Measurements from ENCODE around the gene EEIG1. TPM values are rescaled to one million over a fixed set of nuclear protein-coding genes. Genes with fewer than 3 reads are reported as not detected.

The EEIG1 gene
- total RNA-seq, 1 donor = 15.5 TPM

DNA sequence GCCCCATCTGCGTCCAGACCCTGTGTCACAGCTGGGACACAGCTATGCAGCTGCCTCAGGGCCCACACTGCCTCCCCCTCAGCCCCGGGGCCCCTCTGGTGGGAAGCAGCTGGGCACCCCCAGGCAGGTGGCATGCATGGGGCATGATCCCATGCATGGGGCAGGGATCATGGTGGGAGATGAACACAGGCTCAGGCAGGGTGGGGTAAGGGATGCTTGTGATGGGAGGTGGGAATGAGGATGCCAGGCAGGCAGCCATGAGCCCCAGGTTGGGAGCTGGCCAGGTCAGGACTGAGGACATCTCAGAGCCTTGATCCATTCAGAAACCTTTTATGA lies 19.7 kb downstream of the EEIG1 start:
- H3K4me3 ChIP-seq (ENCODE audit: low read depth, low read length) = no peak overlapping the region

DNA sequence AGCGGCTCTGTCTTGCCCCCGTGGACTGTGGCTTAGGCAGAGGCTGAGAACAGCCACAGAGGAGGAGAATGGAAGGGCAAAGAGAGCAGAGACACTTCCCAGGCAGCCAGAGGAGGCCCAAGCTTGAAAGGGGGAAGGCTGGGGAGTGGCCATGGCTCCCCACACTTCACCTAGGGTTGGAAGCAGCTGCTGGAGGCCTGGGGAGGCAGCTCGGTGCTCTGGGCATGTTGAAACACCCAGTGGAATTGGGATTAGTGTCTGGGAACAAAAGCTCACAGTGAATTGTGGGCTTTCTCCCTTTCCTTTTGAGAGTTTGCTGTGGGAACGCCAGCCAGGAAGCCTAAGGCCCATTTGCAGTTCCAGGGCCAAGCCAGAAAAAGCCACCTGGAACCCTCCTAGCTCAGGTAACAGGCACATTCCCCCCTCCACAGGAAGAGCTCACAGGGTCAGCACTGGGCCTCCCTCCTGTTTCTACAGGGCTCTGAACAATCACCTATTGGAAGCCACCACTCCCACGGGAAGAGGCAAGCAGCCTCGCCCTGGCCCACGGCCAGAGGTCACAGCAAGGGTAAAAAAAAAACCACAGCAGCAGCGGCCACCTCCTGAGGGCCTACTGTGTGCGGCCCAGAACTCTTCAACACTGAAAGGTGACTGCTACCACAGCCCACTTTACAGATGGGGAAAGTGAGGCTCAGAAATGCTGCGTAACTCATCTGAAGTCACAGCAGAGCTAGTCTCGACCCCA lies 20.2 kb downstream of the EEIG1 start:
- TF ChIP-seq, protein P1, sequence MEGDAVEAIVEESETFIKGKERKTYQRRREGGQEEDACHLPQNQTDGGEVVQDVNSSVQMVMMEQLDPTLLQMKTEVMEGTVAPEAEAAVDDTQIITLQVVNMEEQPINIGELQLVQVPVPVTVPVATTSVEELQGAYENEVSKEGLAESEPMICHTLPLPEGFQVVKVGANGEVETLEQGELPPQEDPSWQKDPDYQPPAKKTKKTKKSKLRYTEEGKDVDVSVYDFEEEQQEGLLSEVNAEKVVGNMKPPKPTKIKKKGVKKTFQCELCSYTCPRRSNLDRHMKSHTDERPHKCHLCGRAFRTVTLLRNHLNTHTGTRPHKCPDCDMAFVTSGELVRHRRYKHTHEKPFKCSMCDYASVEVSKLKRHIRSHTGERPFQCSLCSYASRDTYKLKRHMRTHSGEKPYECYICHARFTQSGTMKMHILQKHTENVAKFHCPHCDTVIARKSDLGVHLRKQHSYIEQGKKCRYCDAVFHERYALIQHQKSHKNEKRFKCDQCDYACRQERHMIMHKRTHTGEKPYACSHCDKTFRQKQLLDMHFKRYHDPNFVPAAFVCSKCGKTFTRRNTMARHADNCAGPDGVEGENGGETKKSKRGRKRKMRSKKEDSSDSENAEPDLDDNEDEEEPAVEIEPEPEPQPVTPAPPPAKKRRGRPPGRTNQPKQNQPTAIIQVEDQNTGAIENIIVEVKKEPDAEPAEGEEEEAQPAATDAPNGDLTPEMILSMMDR (IDR thresholded peaks at IDR 0.05; ENCODE audit: insufficient read depth, low read depth, low read length) = no peak
- peak; percentile 62 for DNase-seq (ENCODE audit: low read depth)

More for the DNA sequence above, 19.7 kb downstream of the EEIG1 start:
- TF ChIP-seq, protein P1 (IDR thresholded peaks at IDR 0.05; ENCODE audit: insufficient read depth, low read depth, low read length) = no peak
- no peak for DNase-seq (ENCODE audit: low read depth)

DNA sequence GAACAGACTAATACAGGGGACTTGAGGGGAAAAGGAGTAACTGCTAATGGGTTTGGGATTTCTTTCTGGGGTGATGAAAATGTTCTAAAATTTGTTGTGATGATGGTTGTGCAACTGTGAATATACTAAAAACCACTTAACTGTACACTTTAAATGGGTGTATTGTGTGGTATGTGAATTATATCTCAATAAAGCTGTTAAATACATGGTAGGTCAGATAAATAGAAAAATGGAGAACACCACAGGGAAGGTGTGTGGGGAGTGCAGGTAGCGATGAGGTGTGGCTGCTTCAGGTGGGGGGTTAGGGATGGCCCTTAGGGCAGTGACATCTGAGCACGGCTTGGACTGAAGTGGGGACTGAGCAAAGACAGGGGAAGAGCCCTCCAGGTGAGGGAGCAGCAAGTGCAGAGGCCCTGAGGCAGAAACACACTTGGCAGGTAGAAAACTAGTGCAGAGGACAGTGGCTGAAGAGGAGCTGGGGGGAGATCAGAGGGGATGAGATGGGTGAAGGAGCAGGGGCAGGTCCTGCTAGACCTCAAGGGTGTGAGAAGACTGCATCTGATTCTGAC lies 20.9 kb downstream of the EEIG1 start:
- no peak for DNase-seq (ENCODE audit: low read depth)
- TF ChIP-seq, protein P1 (IDR thresholded peaks at IDR 0.05; ENCODE audit: insufficient read depth, low read depth, low read length) = no peak
- H3K4me3 ChIP-seq (ENCODE audit: low read depth, low read length) = no peak overlapping the region

More for the DNA sequence above, 20.2 kb downstream of the EEIG1 start:
- H3K4me3 ChIP-seq (ENCODE audit: low read depth, low read length) = no peak overlapping the region

DNA sequence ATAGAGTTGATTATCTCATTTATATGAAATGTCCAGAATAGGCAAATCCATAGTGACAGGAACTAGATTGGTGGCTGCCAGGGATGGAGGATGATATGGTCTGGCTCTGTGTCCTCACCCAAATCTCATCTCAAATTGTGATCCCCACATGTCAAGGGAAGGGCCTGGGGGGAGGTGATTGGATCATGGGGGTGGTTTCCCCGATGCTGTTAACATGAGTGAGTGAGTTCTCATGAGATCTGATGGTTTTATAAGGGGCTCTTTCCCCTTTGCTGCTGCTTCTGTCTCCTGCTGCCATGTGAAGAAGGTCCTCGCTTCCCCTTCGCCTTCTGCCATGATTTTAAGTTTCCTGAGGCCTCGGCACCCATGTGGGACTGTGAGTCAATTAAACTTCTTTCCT lies 21.4 kb downstream of the EEIG1 start:
- DNase-seq (ENCODE audit: low read depth) = no peak
- TF ChIP-seq, protein P1 (IDR thresholded peaks at IDR 0.05; ENCODE audit: insufficient read depth, low read depth, low read length) = no peak
- no peak overlapping the region for H3K4me3 ChIP-seq (ENCODE audit: low read depth, low read length)

DNA sequence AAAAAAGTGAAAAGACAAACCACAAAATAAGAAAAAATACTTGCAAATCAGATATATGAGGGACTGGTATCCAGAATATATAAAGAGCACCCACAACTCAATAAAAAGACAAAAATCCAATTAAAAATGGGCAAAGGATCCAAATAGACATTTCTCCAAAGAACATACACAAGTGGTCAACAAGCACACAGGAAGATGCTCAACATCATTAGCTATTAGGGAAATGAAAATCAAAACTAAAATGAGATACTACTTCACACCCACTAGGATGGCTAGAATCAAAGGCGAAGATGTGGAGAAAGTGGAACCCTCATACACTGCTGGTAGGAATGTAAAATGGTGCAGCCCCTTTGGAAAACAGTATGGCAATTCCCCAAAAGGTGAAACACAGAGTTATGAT lies 22.1 kb downstream of the EEIG1 start:
- no peak for DNase-seq (ENCODE audit: low read depth)
- TF ChIP-seq, protein P1 (IDR thresholded peaks at IDR 0.05; ENCODE audit: insufficient read depth, low read depth, low read length) = no peak
- no peak overlapping the region for H3K4me3 ChIP-seq (ENCODE audit: low read depth, low read length)

DNA sequence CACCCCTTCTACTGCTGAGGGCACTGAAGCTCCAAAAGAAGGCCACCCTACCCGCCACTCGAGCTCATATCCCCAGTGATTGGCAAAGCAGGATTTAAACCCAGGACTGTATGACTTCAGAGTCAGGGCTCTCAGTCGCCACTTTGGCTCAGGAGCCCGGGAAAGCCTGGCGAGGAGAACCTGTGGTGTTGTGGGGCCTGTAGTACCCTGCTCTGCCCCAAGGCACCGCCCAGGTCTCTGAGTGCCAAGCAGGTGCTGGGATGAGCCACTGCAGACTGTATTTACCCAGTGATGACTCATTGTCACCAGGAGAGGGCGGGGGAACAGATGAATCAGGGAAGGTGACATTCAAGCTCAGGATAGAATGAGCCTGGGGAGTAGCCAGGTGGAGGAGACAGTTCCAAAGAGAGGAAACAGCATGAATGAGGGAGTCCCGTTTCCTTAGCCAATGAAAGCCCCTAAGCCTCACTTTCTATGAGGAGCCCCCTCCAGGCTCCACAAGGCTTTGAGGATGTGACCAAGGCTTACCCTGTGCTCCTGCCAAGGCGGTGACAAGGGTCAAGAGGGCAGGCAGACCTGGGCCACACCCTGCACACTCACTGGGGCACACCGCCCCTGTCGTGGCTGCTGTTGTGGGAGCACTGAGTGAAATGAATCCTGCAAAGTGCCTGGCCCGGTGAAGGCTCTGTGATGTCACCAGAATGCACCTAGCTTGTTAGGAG lies 25.3 kb downstream of the EEIG1 start:
- no peak overlapping the region for H3K4me3 ChIP-seq (ENCODE audit: low read depth, low read length)
- no peak for DNase-seq (ENCODE audit: low read depth)
- TF ChIP-seq, protein P1 (IDR thresholded peaks at IDR 0.05; ENCODE audit: insufficient read depth, low read depth, low read length) = peak; percentile 25

Measured in fibroblast of villous mesenchyme (primary cell).